Measurements from ENCODE around the gene ARHGEF28. TPM values are rescaled to one million over a fixed set of nuclear protein-coding genes. Genes with fewer than 3 reads are reported as not detected.

The ARHGEF28 gene
- polyA plus RNA-seq, 1 donor from 2014 or later = not detected

DNA sequence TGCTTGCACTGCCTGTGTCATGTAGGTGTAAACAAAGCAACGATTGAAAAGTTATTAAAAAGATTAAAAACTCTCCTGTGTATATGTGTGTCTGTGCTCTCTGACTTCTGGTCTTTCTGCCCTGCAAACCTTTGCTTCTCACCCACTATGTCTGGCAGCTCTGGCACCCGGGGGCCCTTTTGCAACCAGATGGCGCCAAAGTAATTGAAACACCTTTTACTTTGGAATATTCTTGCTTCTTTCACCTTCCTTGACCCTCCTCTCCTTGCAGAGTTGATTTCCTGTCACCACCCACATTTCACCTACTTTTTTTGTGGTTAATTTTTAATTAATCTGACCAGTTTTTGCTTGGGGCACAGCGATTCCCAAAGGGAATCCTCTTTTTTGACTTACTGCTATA, 275.5 kb downstream of the ARHGEF28 start:
- no peak for TF ChIP-seq MXI1 (conservative IDR thresholded peaks at IDR 0.05; ENCODE audit: poor library complexity, severe bottlenecking)
- TF ChIP-seq RAD21 (conservative IDR thresholded peaks at IDR 0.05) = peak; percentile 63
- TF ChIP-seq CTCF (IDR thresholded peaks at IDR 0.05; ENCODE audit: poor library complexity, severe bottlenecking) = peak; percentile 54
- peak; percentile 69 for TF ChIP-seq SMC3 (conservative IDR thresholded peaks at IDR 0.05; ENCODE audit: poor library complexity)
- TF ChIP-seq TAF1 (IDR thresholded peaks at IDR 0.05; ENCODE audit: low read depth) = no peak
- Histone ChIP-seq H2AFZ (ENCODE audit: low read depth, low read length) (no peak overlapping the region), H3K4me2 (ENCODE audit: low read length) (no peak overlapping the region), H3K79me2 (replicated peaks; ENCODE audit: insufficient read depth, low read length) (no peaks in the 10 kb centered on the region), H3K9me2 (ENCODE audit: insufficient read depth, low read length) (no peaks in the 10 kb centered on the region), H3K9me3 (ENCODE audit: low read length) (no peaks in the 10 kb centered on the region), H3F3A (ENCODE audit: insufficient read depth, low read length, poor library complexity, severe bottlenecking) (no peaks in the 10 kb centered on the region), H3K9ac (ENCODE audit: low read length) (no peak overlapping the region), H3K36me3 (ENCODE audit: insufficient read depth, low read length) (no peaks in the 10 kb centered on the region), H3K4me3 (ENCODE audit: low read length) (no peak overlapping the region), H4K20me1 (ENCODE audit: insufficient read depth) (no peaks in the 10 kb centered on the region), H3K27me3 (ENCODE audit: insufficient read depth, low read depth, low read length) (no peaks in the 10 kb centered on the region), H3K27ac (ENCODE audit: low read length) (no peak overlapping the region)

DNA sequence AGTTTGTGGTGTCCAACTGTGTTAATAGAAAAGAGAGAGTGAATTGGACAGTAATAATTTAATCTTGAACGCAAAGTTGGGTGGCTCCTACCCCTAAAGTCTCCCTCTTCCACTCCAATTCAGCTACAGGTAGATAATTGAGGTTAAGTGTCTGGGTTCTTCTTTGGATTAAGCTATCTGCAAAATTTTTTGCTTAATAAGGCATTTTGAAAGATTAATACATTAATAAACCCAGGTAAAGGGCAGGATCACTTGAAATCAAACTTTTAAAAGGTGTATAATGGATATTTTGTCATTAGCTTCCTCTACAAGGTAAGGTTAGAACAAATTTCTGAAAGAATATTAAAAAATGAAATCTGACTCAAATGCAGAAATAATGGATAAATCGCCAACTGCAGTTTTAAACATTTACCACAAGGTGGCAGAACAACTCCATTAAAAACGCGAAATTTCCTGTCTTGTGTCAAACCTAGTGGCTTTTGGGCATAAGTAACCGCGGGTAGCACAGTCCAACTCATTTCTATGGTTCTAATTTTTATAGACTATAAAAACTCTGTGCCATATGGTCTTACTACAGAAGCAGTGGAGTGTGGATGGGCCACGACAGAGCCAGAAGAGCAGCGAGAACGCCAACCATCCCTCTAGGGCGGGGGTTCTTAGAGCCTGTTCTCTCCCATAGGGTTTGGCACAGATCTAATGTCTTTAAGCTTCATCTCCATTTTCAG, 276.5 kb downstream of the ARHGEF28 start:
- Histone ChIP-seq H3K9me3 (ENCODE audit: low read length) (no peaks in the 10 kb centered on the region), H3K36me3 (ENCODE audit: insufficient read depth, low read length) (no peaks in the 10 kb centered on the region), H3K9ac (ENCODE audit: low read length) (no peak overlapping the region), H4K20me1 (ENCODE audit: insufficient read depth) (no peaks in the 10 kb centered on the region), H3F3A (ENCODE audit: insufficient read depth, low read length, poor library complexity, severe bottlenecking) (no peaks in the 10 kb centered on the region), H3K79me2 (replicated peaks; ENCODE audit: insufficient read depth, low read length) (no peaks in the 10 kb centered on the region), H3K27me3 (ENCODE audit: insufficient read depth, low read depth, low read length) (no peaks in the 10 kb centered on the region), H3K9me2 (ENCODE audit: insufficient read depth, low read length) (no peaks in the 10 kb centered on the region), H3K4me2 (ENCODE audit: low read length) (no peak overlapping the region), H2AFZ (ENCODE audit: low read depth, low read length) (no peak overlapping the region), H3K4me3 (ENCODE audit: low read length) (no peak overlapping the region), H3K27ac (ENCODE audit: low read length) (no peak overlapping the region)
- TF ChIP-seq TAF1 (IDR thresholded peaks at IDR 0.05; ENCODE audit: low read depth) (no peak), CTCF (IDR thresholded peaks at IDR 0.05; ENCODE audit: poor library complexity, severe bottlenecking) (peak; percentile 93), RAD21 (conservative IDR thresholded peaks at IDR 0.05) (peak; percentile 98), SMC3 (conservative IDR thresholded peaks at IDR 0.05; ENCODE audit: poor library complexity) (peak; percentile 100), EP300 (conservative IDR thresholded peaks at IDR 0.05; ENCODE audit: poor library complexity, severe bottlenecking) (no peak)

- Histone ChIP-seq H3K4me3 (ENCODE audit: low read length) (no peak overlapping the region), H3F3A (ENCODE audit: insufficient read depth, low read length, poor library complexity, severe bottlenecking) (no peaks in the 10 kb centered on the region), H2AFZ (ENCODE audit: low read depth, low read length) (no peak overlapping the region), H3K9me2 (ENCODE audit: insufficient read depth, low read length) (no peaks in the 10 kb centered on the region), H4K20me1 (ENCODE audit: insufficient read depth) (no peaks in the 10 kb centered on the region), H3K36me3 (ENCODE audit: insufficient read depth, low read length) (no peaks in the 10 kb centered on the region), H3K27ac (ENCODE audit: low read length) (no peak overlapping the region), H3K4me2 (ENCODE audit: low read length) (no peak overlapping the region), H3K27me3 (ENCODE audit: insufficient read depth, low read depth, low read length) (no peaks in the 10 kb centered on the region), H3K9ac (ENCODE audit: low read length) (no peak overlapping the region), H3K9me3 (ENCODE audit: low read length) (no peaks in the 10 kb centered on the region), H3K79me2 (replicated peaks; ENCODE audit: insufficient read depth, low read length) (no peaks in the 10 kb centered on the region)
- TF ChIP-seq, protein P1, sequence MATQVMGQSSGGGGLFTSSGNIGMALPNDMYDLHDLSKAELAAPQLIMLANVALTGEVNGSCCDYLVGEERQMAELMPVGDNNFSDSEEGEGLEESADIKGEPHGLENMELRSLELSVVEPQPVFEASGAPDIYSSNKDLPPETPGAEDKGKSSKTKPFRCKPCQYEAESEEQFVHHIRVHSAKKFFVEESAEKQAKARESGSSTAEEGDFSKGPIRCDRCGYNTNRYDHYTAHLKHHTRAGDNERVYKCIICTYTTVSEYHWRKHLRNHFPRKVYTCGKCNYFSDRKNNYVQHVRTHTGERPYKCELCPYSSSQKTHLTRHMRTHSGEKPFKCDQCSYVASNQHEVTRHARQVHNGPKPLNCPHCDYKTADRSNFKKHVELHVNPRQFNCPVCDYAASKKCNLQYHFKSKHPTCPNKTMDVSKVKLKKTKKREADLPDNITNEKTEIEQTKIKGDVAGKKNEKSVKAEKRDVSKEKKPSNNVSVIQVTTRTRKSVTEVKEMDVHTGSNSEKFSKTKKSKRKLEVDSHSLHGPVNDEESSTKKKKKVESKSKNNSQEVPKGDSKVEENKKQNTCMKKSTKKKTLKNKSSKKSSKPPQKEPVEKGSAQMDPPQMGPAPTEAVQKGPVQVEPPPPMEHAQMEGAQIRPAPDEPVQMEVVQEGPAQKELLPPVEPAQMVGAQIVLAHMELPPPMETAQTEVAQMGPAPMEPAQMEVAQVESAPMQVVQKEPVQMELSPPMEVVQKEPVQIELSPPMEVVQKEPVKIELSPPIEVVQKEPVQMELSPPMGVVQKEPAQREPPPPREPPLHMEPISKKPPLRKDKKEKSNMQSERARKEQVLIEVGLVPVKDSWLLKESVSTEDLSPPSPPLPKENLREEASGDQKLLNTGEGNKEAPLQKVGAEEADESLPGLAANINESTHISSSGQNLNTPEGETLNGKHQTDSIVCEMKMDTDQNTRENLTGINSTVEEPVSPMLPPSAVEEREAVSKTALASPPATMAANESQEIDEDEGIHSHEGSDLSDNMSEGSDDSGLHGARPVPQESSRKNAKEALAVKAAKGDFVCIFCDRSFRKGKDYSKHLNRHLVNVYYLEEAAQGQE (IDR thresholded peaks at IDR 0.05; ENCODE audit: borderline replicate concordance) = no peak
- TF ChIP-seq POLR2AphosphoS5 (IDR thresholded peaks at IDR 0.05) (no peak), EZH2 (IDR thresholded peaks at IDR 0.05; ENCODE audit: borderline replicate concordance, insufficient read depth, low read length, poor library complexity, severe bottlenecking) (no peak), RAD21 (conservative IDR thresholded peaks at IDR 0.05) (no peak), CTCF (IDR thresholded peaks at IDR 0.05; ENCODE audit: poor library complexity, severe bottlenecking) (no peak), SMC3 (conservative IDR thresholded peaks at IDR 0.05; ENCODE audit: poor library complexity) (no peak), TAF1 (IDR thresholded peaks at IDR 0.05; ENCODE audit: low read depth) (no peak), MXI1 (conservative IDR thresholded peaks at IDR 0.05; ENCODE audit: poor library complexity, severe bottlenecking) (no peak), EP300 (conservative IDR thresholded peaks at IDR 0.05; ENCODE audit: poor library complexity, severe bottlenecking) (no peak)
Observed at GRCh38 chr5:73903169-73903568, 277.2 kb downstream of the ARHGEF28 start.

All from neural cell (in vitro differentiated cells).